Middle frontal gyrus (tissue), 1 donor: ENCODE data around the gene BPIFB3.

ENCODE experiments used
- DNase-seq: peaks from one replicate; pipeline ENCODE4 v3.0.0-alpha.2; 2015; ENCODE audit warnings: low spot score; ENCODE audit errors: extremely low spot score

Gene BPIFB3

GRCh38 chr20:33015700-33016580, 37.8 kb upstream of the BPIFB3 start:
- DNase-seq, result no peak

- DNase-seq, result no peak
These were observed 37.1 kb upstream of the BPIFB3 start for GRCh38 chr20:33016581-33017109.

DNA sequence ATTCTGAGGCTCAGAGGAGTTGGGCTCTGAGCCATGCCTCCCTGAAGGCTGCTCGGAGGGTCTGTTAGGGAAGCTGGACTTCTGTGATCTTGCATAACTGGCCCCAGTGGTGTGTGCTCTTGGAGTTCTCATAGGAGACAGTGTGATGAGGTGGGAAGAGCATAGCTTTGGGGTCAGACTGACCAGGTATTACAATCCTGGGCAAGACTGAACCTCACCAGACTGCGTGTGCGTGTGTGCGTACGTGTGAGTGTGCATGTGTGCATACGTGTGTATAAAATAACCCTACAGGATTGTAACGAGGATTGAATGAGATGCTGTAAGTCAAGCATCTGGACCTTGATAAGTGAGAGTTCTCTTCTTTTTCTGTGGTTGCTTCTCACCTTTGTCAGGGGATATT, 36.2 kb upstream of the BPIFB3 start:
- no peak for DNase-seq

- DNase-seq, result no peak
These were observed 35.4 kb upstream of the BPIFB3 start for GRCh38 chr20:33018169-33018931.

DNA sequence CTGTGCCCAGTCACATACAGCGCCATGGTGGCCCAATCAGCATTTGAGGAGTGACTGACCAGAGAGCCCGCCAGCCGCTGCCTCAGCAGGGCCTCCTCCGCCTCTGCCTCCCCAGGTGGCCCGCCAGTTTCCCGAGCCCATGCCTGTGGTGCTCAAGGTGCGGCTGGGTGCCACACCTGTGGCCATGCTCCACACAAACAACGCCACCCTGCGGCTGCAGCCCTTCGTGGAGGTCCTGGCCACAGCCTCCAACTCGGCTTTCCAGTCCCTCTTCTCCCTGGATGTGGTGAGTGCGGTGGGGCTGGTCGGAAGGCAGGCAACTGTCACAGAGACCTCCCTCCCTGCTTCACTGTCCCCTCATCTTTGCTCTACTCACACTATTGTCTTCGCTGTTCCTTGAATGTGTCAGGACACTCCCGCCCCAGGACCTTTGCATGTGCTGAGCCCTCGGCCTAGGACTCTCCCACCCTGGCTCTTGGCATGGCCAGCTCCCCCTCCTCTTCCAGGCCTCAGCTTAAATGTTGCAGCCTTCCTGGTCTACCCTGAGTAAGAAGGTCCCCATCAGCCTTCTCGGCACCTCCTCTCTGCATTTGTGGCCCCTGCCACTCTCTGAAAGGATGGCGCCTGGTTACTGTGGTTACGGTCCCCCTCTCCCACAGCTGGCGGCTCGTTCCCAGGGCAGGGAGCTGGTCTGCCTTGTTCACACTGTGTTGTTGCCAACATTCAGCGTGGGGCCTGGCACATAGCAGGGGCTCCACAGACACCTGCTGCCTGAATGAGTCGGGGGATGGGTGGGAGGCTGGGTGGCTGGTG, 34.0 kb upstream of the BPIFB3 start:
- no peak for DNase-seq

GRCh38 chr20:33020278-33021161, 33.2 kb upstream of the BPIFB3 start:
- DNase-seq, result no peak

- DNase-seq, result no peak
These were observed 31.8 kb upstream of the BPIFB3 start for GRCh38 chr20:33021879-33022278.

DNA sequence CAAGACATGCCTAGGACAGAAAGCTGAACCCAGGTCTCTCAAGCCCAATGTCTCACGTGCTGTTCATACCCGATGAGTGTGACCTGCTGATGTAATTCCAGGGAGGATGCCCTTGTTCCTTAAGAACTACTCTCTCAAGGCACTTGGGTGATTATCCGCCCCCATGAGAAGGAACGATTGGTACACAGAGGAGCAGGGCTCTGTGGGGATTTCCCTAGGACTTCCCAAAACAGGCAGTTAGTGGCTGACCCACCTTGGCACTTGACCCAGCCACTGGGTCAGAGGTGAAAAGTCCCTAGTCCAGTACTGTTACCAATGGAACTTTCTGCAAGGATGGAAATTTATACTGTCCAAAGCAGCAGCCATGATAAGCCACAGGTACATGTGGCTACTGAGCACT, 31.4 kb upstream of the BPIFB3 start:
- no peak for DNase-seq

DNA sequence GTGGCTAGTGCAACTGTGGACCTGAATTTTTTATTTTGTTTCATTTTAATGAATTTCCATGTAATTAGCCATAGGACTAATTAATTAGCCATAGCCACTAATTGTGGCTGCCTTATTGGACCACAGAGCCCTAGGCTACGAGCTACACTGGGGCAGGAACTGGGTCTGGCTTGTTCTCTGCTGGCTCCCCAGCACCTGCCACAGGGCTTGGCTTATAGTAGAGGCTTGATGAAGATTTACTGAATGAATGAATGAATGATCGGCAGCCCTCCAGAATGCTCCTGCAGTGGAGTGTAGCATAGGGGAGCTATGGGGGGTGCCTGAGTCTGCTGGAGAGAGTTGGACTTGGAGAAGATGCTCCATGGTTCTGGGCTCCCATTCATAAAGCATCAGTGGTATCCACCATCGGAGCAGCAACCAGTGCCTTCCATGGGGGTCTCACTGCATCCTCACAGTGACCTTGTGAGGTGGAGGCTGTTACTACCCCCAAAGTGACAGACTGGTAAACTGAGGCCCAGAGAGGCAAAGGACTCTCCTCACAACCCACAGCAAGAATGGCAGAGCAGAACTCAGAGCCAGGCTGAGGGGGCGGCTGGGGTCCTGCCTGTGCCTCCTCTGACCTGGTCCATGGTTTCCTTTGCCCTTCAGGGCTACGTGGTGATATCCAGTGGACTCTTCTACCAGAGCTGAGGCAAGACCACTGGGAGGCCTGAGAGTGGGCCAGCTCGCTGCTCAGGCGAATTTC, 30.8 kb upstream of the BPIFB3 start:
- no peak for DNase-seq

DNA sequence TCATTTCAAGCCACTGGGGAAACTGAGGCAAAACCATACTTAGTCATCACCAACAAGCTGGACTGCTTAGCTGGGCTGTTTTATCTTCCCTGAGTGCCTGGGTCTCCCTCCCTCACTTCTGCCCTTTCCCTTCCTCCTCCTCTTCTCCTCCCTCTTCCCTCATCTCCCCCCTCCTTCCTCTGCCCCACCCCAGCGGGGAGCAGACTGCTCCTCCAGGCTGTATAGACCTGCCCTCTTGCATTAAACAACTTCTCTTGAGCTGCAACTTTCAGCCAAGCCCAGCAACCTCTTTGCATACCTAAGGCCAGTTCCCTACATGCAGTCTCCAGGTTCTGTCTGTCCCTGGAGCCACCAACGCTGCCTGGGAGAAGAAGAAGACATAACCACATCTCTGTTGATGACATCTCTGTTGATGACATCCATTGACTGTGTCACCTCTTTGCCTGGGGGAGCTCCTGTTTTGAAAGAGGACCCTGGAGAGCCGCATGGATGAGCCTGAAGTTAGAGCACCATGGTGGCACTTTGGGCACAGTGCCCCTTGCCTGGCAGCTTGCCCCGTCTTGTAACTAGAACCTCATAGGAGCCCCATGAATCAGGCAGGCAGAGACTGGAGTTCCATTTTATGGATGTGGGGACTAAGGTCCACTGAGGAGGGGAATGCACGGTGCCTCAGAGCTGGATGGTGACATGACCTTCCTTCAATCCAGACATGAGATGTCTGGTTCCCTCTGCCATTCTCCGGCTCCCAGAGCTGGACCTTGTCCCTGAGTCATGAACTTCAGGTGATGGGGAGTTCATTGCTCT, 30.1 kb upstream of the BPIFB3 start:
- DNase-seq, result no peak

DNA sequence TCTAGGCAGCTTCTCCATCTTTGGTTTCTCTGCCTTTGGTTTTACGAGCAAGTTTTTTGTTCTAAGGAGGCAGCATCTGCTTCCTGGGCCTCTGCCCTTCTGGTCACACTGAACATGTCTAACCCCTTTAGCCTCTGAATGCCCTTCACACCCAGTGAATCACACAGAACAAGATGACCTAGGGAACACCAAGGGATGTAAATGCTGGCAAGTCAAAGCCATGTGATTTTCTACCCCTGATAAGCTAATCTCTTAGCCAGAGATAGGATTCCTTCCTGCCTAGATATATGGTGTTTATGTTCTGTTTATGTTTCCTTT, 29.5 kb upstream of the BPIFB3 start:
- DNase-seq, result no peak

GRCh38 chr20:33024609-33025317, 28.9 kb upstream of the BPIFB3 start:
- no peak for DNase-seq

DNA sequence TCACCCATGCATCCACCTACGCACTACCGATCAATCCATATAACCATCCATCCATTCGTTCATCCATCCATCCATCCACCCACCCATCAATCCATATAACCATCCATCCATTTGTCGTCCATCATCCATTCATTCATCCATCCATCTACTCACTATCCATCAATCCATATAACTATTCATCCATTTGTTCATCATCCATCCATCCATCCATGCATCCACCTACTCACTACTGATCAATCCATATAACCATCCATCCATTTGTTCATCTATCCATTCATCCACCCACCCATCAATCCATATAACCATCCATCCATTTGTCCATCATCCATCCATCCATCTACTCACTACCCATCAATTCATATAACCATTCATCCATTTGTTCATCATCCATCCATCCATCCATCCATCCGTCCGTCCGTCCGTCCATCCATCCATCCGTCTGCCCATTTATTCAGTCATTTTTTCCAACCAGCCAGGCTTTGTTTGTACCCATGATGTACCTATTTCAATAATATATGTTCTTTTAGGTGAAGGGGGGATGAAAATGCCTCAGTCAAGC, 28.3 kb upstream of the BPIFB3 start:
- no peak for DNase-seq

GRCh38 chr20:33026072-33026778, 27.5 kb upstream of the BPIFB3 start:
- DNase-seq, result no peak

DNA sequence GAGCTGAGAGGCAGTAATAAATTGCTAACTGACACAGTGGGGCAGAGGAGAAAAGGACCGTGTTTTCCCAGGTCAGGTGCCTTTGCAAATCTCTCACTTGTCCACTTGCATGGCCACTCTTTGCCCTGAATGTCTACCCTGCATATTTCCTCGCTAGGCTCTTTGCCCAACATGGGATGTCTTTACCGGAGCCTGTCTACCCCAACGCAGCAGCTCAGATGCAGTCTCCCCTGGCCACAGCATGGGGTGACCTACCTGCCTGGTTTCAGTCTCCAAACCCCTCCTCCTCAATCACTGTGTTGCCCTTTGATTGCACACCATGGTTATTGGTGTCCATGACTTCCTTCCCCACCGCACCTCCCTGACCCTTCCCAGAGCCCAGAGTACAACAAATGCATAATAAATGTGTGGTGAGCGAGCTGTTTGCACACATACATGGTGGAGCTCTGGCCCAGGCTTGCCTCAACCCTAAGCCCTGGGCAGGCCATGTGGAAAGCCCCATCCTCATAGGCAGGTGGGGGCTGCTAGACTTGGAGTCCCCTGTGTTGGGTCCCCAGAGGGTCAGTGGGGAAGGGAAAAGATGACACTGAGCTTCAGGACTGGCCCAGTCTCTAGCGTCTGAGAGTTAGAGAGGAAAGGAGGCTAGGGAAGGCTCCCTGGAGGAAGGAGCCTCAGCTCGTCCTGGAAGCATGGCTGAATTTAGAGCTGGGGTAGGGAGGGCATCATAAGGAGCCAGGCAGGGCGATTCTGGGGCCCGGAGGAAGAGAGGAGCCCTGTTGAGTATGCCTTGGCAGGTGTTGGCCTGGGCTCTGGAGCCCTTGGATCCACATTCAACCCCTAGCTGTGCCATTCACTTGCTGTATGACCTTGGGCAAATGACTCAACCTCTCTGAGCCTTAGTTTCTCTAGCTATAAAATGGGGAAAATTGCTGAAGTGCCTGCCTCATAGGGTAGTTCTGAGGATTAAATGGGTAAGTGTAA, 26.6 kb upstream of the BPIFB3 start:
- no peak for DNase-seq
